HepG2 (cell line): Measurements from ENCODE around the gene DENND5B. TPM values are rescaled to one million over a fixed set of nuclear protein-coding genes. Genes with fewer than 3 reads are reported as not detected.
A peak's percentile ranks its signal among the peaks of the same experiment; 100 is the strongest.

ENCODE experiments used
- ATF3 ChIP-seq: sonication (generic); formaldehyde crosslinking; IDR thresholded peaks from 2 replicates; pipeline ENCODE4 v1.4.0; 2020; ENCODE audit warnings: missing genetic modification reagents
- BRD4 ChIP-seq: sonication (generic); formaldehyde crosslinking; IDR thresholded peaks from 2 replicates; pipeline ENCODE4 v1.4.0; 2020; ENCODE audit warnings: missing genetic modification reagents
- CAMTA2 ChIP-seq: sonication (generic); formaldehyde crosslinking; IDR thresholded peaks from 2 replicates; pipeline ENCODE4 v1.4.0; 2020; ENCODE audit warnings: mild to moderate bottlenecking, missing genetic modification reagents, borderline replicate concordance
- ETV6 ChIP-seq: sonication (generic); formaldehyde crosslinking; conservative IDR thresholded peaks from 2 replicates; pipeline ENCODE4 v1.4.0; 2020; ENCODE audit warnings: missing genetic modification reagents
- HNRNPH1 ChIP-seq: fragments of 200-400 bp; formaldehyde crosslinking; optimal IDR thresholded peaks from 2 replicates; pipeline ENCODE3; 2017; ENCODE audit warnings: mild to moderate bottlenecking, low read depth, low read length
- KDM5A ChIP-seq: fragments of 200-600 bp; sonication (generic); IDR thresholded peaks from 2 replicates; pipeline ENCODE4 v1.7.0; 2018; ENCODE audit warnings: antibody characterized with exemption, mild to moderate bottlenecking, low read length, borderline replicate concordance
- NCOA5 ChIP-seq: sonication (generic); formaldehyde crosslinking; IDR thresholded peaks from 2 replicates; pipeline ENCODE4 v1.4.0; 2020; ENCODE audit warnings: missing genetic modification reagents
- PREB ChIP-seq: sonication (generic); formaldehyde crosslinking; IDR thresholded peaks from 2 replicates; pipeline ENCODE4 v1.4.0; 2020; ENCODE audit warnings: missing genetic modification reagents
- PTBP1 ChIP-seq: fragments of 200-400 bp; formaldehyde crosslinking; IDR thresholded peaks from 2 replicates; pipeline ENCODE4 v1.6.1; 2018; ENCODE audit warnings: low read length, low read depth; ENCODE audit not compliant: poor library complexity, severe bottlenecking
- TAF1 ChIP-seq: sonication (generic); formaldehyde crosslinking; IDR thresholded peaks from 2 replicates; pipeline ENCODE4 v1.4.0; 2020; ENCODE audit warnings: missing genetic modification reagents
- ZBTB14 ChIP-seq: sonication (generic); formaldehyde crosslinking; IDR thresholded peaks from 2 replicates; pipeline ENCODE4 v1.4.0; 2020; ENCODE audit warnings: missing genetic modification reagents
- ZBTB2 ChIP-seq: sonication (generic); formaldehyde crosslinking; IDR thresholded peaks from 2 replicates; pipeline ENCODE4 v1.8.0; 2022; ENCODE audit warnings: low read depth, missing genetic modification reagents
- ZBTB37 ChIP-seq: sonication (generic); formaldehyde crosslinking; IDR thresholded peaks from 2 replicates; pipeline ENCODE4 v1.4.0; 2020; ENCODE audit warnings: mild to moderate bottlenecking, missing genetic modification reagents
- ZBTB7A ChIP-seq: sonication (generic); formaldehyde crosslinking; IDR thresholded peaks from 2 replicates; pipeline ENCODE4 v1.8.0; 2022; ENCODE audit warnings: mild to moderate bottlenecking, missing genetic modification reagents
- ZBTB8A ChIP-seq: sonication (generic); formaldehyde crosslinking; IDR thresholded peaks from 2 replicates; pipeline ENCODE4 v1.4.0; 2020; ENCODE audit warnings: mild to moderate bottlenecking, low read depth, missing genetic modification reagents, borderline replicate concordance
- ZC3H13 ChIP-seq: sonication (generic); formaldehyde crosslinking; IDR thresholded peaks from 2 replicates; pipeline ENCODE4 v1.8.1; 2023; ENCODE audit warnings: mild to moderate bottlenecking, missing genetic modification reagents, moderate library complexity
- ZNF142 ChIP-seq: sonication (generic); formaldehyde crosslinking; IDR thresholded peaks from 2 replicates; pipeline ENCODE4 v1.4.0; 2020; ENCODE audit warnings: missing genetic modification reagents
- polyA plus RNA-seq, 8 experiments: library from polyadenylated mRNA; depleted of rRNA in 3 of 8; stranded (reverse) in 7 of 8; unstranded in 1 of 8; fragments of >200 nt; fragmentation: Illumina TruSeq in 4 of 8; extraction: Trizol in 4 of 8; gene quantifications; 2 replicates each; pipeline versions ENCODE4 v1.2.1 to v1.2.3, GENCODE V29; 2011 to 2016; ENCODE audit warnings: low read depth in 4 of 8, missing spikeins in 1 of 8, mixed read lengths in 1 of 8; ENCODE audit not compliant: insufficient read depth in 1 of 8
- total RNA-seq, 5 experiments: library from RNA; depleted of rRNA; stranded (reverse); fragments of >200 nt; fragmentation: Illumina TruSeq; extraction: Trizol; gene quantifications; 2 replicates each; pipeline ENCODE4 v1.2.3, GENCODE V29; 2016; ENCODE audit warnings: low read depth in 1 of 5

Gene DENND5B
- total and polyA plus RNA-seq, 2 of the 13 experiments (the other 11 are each of a cell fraction or from before 2014, with no cell fraction given): 14.7 to 18.7 TPM

- TF ChIP-seq ZNF142 (CRISPR knock-in tag): peak; percentile 72; the same call in 1 of the 2 replicates
- no peak for TF ChIP-seq NCOA5 (CRISPR knock-in tag)
- 0 out of 2 replicates have a peak, but pooled peaks have one; percentile 17 for TF ChIP-seq ZBTB7A (CRISPR knock-in tag)
- 0 out of 2 replicates have a peak, but pooled peaks have one; percentile 39 for TF ChIP-seq ZBTB37 (CRISPR knock-in tag)
- TF ChIP-seq ATF3 (CRISPR knock-in tag): peak; percentile 60
- TF ChIP-seq CAMTA2 (CRISPR knock-in tag): no peak
- no peak for TF ChIP-seq PTBP1
- TF ChIP-seq BRD4 (CRISPR knock-in tag): peak; percentile 66
- TF ChIP-seq ZBTB8A: peak; percentile 49; the same call in 1 of the 2 replicates
- peak; percentile 83 for TF ChIP-seq TAF1 (CRISPR knock-in tag)
- TF ChIP-seq ZC3H13 (CRISPR knock-in tag): 0 out of 2 replicates have a peak, but pooled peaks have one; percentile 27
- TF ChIP-seq KDM5A: no peak; the same call in 1 of the 2 replicates
- TF ChIP-seq ZBTB2 (CRISPR knock-in tag): peak; percentile 86
- peak; percentile 25; the same call in 1 of the 2 replicates for TF ChIP-seq ETV6 (CRISPR knock-in tag)
- peak; percentile 73 for TF ChIP-seq ZBTB14 (CRISPR knock-in tag)
- no peak for TF ChIP-seq PREB
- no peak for TF ChIP-seq HNRNPH1
Measured at GRCh38 chr12:31589904-31590641, 863 bp downstream of the DENND5B start (continued).
